GM19463 (cell line): Measurements from ENCODE around the gene RFNG.

Source experiments
- ATAC-seq: cut with Tn5 transposase; IDR thresholded peaks from one replicate; pipeline ENCODE4 v1.9.1; 2021; ENCODE audit warnings: mild to moderate bottlenecking, moderate library complexity; ENCODE audit not compliant: unreplicated experiment

RFNG gene

DNA sequence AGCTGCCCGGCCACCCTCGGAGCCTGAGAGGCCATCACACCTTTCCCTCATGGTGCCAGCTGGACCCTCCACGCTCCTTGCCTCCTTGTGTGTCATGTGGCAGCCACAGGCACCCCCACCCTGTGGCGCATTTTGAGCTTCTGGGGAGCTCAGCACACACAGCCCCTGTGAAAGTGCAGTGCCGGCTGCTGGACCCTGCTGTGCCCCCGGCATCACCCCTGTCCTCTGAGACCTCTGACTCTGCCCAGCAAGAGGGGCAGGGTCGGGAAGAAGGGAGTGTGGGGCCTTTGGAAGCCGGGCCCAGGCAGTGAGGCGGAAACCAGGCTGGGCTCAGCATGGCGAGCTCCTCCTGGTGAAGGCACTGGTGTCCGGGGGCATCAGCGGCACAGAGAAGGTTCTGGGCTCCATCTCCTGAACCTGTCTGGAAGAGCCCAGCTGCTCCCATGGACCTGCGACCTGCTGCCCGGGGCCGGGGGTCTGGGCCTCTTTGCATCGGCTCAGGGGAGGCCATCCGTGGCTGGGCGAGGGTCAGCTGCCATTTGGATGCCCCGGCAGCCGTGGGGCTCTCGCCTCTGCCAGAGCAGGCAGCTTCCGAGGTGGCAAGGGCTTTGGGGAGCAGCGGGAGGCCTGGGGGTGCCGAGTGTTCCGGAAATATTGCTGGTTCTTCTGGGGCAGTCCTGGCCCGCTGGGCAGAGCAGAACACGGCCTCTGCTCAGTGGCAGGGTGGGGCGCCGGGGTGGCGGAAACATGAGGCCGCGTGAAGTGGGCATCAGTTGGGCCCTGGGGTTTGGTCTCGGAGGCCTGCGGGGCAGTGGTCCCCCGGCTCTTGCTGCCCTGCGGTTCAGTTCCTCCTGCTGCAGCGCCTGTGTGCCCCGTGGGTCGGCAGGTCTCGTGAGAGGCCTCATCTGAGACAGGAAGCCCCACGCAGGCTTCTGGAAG is 46.8 kb downstream of the RFNG start:
- no peak for ATAC-seq

DNA sequence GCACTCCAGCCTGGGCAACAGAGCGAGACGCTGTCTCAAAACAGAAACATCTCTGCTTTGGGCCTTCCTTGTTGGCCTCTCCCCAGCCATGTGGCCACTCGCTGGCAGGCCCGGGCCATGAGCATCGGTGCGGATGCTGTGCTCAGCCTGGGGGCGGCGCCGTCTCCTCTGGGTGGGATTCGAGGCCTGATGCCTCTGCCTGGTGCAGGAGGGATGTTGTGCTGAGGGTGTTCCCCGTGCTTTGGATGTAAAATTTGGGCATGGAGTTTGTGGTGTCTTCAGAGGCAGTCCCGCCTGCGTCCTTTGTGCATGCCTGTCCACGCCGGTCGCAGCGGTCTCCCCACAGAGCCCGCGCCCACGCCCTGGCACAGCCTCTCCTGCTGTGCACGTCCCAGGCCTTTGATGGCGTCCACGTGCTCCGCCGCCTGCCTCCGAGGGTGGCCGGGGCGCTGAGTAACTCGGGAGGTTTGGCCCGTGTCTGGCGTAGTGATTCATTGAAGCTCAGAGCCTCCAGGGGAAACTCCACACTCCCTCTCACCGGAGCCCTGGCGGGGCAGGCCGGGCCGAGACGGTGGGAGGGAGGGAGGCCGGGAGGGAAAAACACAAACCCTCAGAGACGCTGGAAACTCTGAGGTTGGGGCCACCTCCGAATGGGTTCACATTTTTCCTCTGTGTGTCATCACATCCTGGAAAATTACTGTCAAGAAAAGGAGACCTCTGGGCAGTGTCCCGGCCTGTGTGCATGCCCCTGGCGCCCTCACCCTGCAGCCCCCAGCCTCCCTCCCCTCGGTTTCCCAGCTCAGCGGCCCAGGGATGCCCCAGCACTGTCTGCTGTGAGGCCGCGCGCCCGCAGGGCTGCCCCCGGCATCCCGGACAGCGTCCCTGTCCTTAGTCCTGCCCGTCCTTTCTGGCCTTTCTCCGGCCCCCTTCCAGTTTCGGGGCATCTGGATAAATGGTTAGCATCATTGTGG is 47.9 kb downstream of the RFNG start:
- ATAC-seq = no peak

DNA sequence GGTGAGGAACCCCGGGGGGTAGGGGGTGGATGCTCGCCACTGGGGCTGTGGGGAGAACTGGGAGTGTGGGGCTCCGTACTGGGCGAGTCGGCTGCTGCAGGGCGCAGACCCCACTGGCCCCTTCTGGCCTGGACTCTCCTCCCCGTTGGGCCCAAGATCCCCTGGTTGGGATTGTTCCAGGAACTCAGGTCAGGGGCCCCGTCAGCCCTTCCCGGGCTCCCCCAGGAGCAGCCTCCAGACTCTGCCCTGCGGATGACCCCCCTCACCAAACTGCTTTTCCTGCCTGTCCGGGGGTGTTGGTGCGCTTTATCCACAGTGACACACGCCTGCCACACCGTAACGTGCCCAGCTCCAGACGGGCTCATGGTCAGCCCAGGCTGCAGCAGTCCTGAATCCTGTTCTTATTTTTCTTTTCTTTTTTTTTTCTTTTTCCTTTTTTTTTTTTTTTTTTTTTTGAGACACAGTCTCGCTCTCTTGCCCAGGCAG is 50.0 kb downstream of the RFNG start:
- no peak for ATAC-seq

DNA sequence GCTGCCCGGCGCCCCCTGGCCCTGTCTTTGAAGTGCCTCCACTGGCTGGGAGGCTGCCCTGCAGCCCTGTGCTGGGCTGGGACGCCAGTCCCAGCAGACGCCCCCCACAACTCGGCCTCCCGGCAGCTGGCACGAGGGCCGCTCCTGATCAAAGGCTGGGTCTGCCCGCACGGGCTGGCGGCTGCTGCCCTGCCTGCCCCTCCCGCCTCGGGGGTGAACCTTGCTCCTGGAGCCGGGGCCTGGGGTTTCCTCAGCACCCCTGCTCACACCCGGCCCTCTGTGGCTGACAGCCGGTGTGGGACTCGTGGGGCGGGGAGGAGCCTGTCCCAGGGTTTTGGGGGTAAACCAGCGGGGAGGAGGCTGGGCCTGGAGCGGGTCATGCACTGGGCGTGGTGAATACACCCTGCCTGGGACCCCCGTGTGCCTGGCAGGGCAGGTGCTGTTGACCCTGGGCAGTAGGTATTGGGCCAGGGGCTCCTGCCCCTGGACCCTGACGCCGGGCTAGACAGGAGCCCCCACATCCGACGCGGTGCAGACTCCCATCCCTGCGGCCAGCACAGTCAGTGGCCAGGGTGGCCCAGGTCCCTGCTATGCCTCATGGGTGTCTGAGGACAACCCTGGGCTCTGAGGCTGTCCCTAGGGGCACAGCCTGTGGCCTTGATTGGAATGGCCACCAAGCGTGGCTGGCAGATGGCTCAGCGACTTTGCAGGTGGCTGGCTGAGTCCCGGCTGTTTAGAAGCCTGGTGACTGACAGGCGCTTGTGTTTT is 50.6 kb downstream of the RFNG start:
- no peak for ATAC-seq

DNA sequence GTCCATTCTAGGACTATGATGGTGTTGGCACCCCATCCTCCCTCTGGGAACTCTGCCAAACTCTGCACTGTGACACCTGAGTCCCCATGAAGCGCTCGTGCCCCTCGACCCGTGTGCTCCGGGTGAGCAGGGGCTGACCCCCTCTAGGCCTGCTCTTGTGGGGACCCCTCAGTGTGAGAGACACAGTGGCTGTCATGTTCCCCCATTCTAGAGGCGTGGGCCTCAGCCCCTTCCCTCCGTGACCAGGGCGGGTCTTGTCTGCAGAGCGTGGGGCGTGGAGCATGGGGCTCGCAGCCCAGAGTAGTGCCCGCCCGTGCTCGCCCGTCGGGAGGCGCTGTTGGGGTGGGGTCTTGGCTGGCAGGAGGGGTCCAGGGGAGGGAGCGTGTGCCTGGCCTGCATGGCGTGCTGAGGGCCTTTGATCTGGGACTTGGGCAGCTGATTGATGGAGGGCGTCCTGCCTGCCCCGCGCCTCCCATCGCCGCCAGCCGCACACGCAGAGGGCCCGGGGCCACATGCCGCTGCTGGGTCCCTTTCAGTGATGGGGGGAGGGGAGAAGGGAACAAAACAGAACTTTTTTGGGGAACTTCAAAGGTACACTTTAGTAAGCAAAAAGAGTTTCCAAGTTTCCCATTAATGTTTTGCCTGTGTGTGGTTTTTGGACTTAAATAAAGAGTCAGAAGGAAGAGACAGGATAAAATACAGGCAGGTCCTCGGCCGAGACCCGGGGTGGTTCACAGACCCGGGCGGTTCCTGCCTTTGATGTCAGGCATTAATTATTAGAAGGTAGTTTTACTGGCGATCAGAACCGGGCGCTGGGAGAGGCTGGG is 51.4 kb downstream of the RFNG start:
- ATAC-seq = no peak

DNA sequence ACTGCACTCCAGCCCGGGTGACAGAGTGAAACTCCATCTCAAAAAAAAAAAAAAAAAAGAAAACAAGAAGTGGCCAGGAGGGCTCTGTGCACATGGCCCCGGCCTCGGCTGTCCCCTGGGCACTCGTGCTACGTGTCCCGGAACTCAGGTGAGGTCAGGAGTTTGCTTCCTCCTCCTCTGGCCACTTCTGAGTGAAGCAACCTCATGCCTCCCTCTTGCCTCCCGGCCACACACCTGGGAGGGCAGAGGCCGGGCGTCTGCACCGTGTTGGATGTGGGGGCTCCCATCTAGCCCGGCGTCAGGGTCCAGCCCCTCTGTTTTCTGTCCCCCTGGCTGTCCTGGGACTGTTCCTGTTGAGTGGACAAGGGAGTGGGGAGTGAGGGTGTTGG is 52.0 kb downstream of the RFNG start:
- no peak for ATAC-seq

DNA sequence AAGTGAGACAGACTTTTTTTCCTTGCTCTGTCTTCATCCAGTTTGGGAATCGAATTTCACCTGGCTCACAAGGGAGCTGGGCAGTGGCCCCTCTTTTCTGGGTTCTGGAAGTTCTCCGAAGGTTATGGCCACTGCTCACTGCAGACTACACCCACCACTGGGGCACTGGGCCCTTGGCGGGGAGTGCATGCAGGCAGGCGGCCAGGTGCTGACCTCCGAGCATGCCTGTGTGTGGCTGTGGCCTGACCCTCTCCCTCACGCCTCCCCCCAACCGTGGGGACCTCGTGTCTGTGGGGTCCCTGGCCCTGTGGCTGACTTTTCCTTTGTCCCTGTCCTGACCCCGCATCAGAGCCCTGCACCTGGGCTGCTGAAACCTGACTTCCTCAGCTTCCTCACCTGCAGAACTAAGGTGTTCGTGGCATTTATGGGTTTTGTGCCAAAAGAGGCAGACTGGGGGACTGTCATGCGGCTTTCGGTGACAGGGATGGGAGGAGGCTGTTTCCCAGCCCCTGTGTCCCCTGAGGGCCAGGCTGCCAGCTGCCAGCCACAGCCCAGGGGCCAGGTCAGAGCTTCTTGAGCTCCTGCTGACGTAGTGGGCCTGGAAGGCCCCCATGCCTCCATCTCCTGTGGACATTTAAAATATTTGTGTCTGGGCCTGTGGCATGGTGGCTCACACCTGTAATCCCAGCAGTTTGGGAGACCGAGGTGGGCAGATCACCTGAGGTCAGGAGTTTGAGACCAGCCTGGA is 52.7 kb downstream of the RFNG start:
- ATAC-seq = no peak

DNA sequence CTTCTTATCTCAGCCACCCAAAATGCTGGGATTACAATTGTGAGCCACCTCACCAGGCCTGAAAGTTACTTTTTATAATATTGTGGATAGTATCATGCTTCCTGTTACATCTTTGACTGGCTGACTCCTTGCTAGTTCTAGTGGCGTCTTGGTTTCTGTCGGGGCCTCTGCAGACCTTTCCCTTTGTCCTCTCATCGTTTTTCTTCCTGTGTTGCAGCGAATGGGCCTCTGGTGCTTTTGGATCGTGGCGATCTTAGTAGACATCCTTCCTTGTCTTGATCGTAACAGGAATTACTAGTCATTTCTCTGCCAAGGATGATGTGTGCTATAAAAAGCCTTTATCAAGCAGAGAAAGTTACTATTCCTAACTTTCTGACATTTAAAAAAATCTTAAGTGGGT is 53.4 kb downstream of the RFNG start:
- ATAC-seq = no peak
